ENCODE measurements around the gene CTTNBP2. TPM values are rescaled to one million over a fixed set of nuclear protein-coding genes. Genes with fewer than 3 reads are reported as not detected.
A peak's percentile ranks its signal among the peaks of the same experiment; 100 is the strongest.

The CTTNBP2 gene
- total and polyA plus RNA-seq, 10 of the 15 experiments (the other 5 are each of a cell fraction or from before 2014, with no cell fraction given): 0.04 to 0.43 TPM; not detected in 8

GRCh38 chr7:117791877-117792780 lies 81.1 kb downstream of the CTTNBP2 start (continued):
- TF ChIP-seq IKZF1 (conservative IDR thresholded peaks at IDR 0.05) (peak; percentile 91), SIN3A (IDR thresholded peaks at IDR 0.05; ENCODE audit: low read depth, low read length) (no peak), CBX3 (IDR thresholded peaks at IDR 0.05; ENCODE audit: borderline replicate concordance, low read depth) (no peak), GABPA (IDR thresholded peaks at IDR 0.05; ENCODE audit: low read depth) (no peak), HCFC1 (IDR thresholded peaks at IDR 0.05; ENCODE audit: low read length) (no peak), SUPT20H (IDR thresholded peaks at IDR 0.05; ENCODE audit: borderline replicate concordance, control insufficient read depth, low read depth, low read length) (no peak), NFYB (IDR thresholded peaks at IDR 0.05; ENCODE audit: insufficient read depth, low read depth, low read length) (no peak), PML (IDR thresholded peaks at IDR 0.05; ENCODE audit: low read length) (no peak), FOS (IDR thresholded peaks at IDR 0.05; ENCODE audit: borderline replicate concordance, extremely low read depth, insufficient read length) (no peak), SMAD5 (IDR thresholded peaks at IDR 0.05; ENCODE audit: low read depth) (no peak), IRF4 (IDR thresholded peaks at IDR 0.05; ENCODE audit: low read depth, low read length) (peak; percentile 37; the same call in 1 of the 2 replicates), E4F1 (IDR thresholded peaks at IDR 0.05; ENCODE audit: borderline replicate concordance, partially characterized antibody) (no peak), MYC (IDR thresholded peaks at IDR 0.05; ENCODE audit: insufficient read depth, insufficient read length, insufficient replicate concordance, low read length, severe bottlenecking) (no peak), CHD4 (IDR thresholded peaks at IDR 0.05) (no peak), SMAD1 (IDR thresholded peaks at IDR 0.05; ENCODE audit: low read depth, partially characterized antibody) (no peak), NFYA (IDR thresholded peaks at IDR 0.05; ENCODE audit: borderline replicate concordance, low read depth, low read length) (no peak), SRF (IDR thresholded peaks at IDR 0.05; ENCODE audit: low read depth in 2 of 2, low read length in 2 of 2) (no peak), BCL11A (IDR thresholded peaks at IDR 0.05; ENCODE audit: low read depth, low read length) (peak; percentile 31; the same call in 1 of the 2 replicates), SMARCA5 (IDR thresholded peaks at IDR 0.05) (peak; percentile 13; the same call in 1 of the 2 replicates), FOXM1 (IDR thresholded peaks at IDR 0.05; ENCODE audit: low read depth, low read length) (peak; percentile 51; the same call in 1 of the 2 replicates)
- TF ChIP-seq, protein P1, sequence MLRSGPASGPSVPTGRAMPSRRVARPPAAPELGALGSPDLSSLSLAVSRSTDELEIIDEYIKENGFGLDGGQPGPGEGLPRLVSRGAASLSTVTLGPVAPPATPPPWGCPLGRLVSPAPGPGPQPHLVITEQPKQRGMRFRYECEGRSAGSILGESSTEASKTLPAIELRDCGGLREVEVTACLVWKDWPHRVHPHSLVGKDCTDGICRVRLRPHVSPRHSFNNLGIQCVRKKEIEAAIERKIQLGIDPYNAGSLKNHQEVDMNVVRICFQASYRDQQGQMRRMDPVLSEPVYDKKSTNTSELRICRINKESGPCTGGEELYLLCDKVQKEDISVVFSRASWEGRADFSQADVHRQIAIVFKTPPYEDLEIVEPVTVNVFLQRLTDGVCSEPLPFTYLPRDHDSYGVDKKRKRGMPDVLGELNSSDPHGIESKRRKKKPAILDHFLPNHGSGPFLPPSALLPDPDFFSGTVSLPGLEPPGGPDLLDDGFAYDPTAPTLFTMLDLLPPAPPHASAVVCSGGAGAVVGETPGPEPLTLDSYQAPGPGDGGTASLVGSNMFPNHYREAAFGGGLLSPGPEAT (IDR thresholded peaks at IDR 0.05; ENCODE audit: low read depth): peak; percentile 77; the same call in 1 of the 2 replicates
- TF ChIP-seq, protein P2, sequence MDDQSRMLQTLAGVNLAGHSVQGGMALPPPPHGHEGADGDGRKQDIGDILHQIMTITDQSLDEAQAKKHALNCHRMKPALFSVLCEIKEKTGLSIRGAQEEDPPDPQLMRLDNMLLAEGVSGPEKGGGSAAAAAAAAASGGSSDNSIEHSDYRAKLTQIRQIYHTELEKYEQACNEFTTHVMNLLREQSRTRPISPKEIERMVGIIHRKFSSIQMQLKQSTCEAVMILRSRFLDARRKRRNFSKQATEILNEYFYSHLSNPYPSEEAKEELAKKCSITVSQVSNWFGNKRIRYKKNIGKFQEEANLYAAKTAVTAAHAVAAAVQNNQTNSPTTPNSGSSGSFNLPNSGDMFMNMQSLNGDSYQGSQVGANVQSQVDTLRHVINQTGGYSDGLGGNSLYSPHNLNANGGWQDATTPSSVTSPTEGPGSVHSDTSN (IDR thresholded peaks at IDR 0.05; ENCODE audit: insufficient replicate concordance, low read depth, low read length): no peak
- TF ChIP-seq, protein P3, sequence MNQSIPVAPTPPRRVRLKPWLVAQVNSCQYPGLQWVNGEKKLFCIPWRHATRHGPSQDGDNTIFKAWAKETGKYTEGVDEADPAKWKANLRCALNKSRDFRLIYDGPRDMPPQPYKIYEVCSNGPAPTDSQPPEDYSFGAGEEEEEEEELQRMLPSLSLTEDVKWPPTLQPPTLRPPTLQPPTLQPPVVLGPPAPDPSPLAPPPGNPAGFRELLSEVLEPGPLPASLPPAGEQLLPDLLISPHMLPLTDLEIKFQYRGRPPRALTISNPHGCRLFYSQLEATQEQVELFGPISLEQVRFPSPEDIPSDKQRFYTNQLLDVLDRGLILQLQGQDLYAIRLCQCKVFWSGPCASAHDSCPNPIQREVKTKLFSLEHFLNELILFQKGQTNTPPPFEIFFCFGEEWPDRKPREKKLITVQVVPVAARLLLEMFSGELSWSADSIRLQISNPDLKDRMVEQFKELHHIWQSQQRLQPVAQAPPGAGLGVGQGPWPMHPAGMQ (IDR thresholded peaks at IDR 0.05; ENCODE audit: borderline replicate concordance): no peak
